DMS 273 treated with DMSO at 0.1 percent for 48 hours (cell line): Measurements from ENCODE around the gene MED7.
A peak's percentile ranks its signal among the peaks of the same experiment; 100 is the strongest.
"Not testable (repeated sequence)": the region's sequence is repeated elsewhere in the genome, so short reads cannot be mapped to it uniquely, and the experiment has no call there.

Experiments
- DNase-seq: peaks from one replicate; lab custom pipeline; 2025; lab: John Stamatoyannopoulos, UW

The MED7 gene

GRCh38 chr5:157142317-157143126 lies at the start of gene MED7:
TSS of gene MED7 (minus strand) at chr5:157142865. CDS start at chr5:157139431, 3,434 bp downstream.
- peak; percentile 98 for DNase-seq

- DNase-seq = no peak
Observed at GRCh38 chr5:157189223-157189622, 46.6 kb upstream of the MED7 start.

GRCh38 chr5:157188270-157188669 lies 45.6 kb upstream of the MED7 start:
- DNase-seq = no peak

GRCh38 chr5:157187046-157187754 lies 44.5 kb upstream of the MED7 start:
- no peak for DNase-seq

- DNase-seq = no peak
Observed at GRCh38 chr5:157186309-157187045, 43.8 kb upstream of the MED7 start.

- not testable (repeated sequence) for DNase-seq
Observed at GRCh38 chr5:157185122-157185521, 42.5 kb upstream of the MED7 start.

GRCh38 chr5:157184117-157184670 lies 41.5 kb upstream of the MED7 start:
- DNase-seq = no peak

- DNase-seq = no peak
Observed at GRCh38 chr5:157182143-157182757, 39.6 kb upstream of the MED7 start.

- no peak for DNase-seq
Observed at GRCh38 chr5:157180374-157181264, 38.0 kb upstream of the MED7 start, which contains the start of gene ITK. TSS of gene ITK (plus strand) at chr5:157180840. CDS start at chr5:157180978, 138 bp downstream.

GRCh38 chr5:157178966-157179365 lies 36.3 kb upstream of the MED7 start:
- no peak for DNase-seq

GRCh38 chr5:157177953-157178352 lies 35.3 kb upstream of the MED7 start:
- no peak for DNase-seq

- DNase-seq = no peak
Observed at GRCh38 chr5:157175071-157175612, 32.5 kb upstream of the MED7 start.

- DNase-seq = no peak
Observed at GRCh38 chr5:157172403-157172802, 29.7 kb upstream of the MED7 start.

GRCh38 chr5:157168286-157168685 lies 25.6 kb upstream of the MED7 start:
- no peak for DNase-seq

- no peak for DNase-seq
Observed at GRCh38 chr5:157167214-157167621, 24.6 kb upstream of the MED7 start.

- DNase-seq = no peak
Observed at GRCh38 chr5:157166214-157167213, 23.8 kb upstream of the MED7 start, which contains the start of gene GARIN3. TSS of gene GARIN3 (minus strand) at chr5:157166264. CDS start at chr5:157166168, 96 bp downstream.

GRCh38 chr5:157165668-157166067 lies 23.0 kb upstream of the MED7 start:
- DNase-seq = no peak

GRCh38 chr5:157165261-157165660 lies 22.6 kb upstream of the MED7 start:
- no peak for DNase-seq

- no peak for DNase-seq
Observed at GRCh38 chr5:157164521-157164920, 21.9 kb upstream of the MED7 start.
